Neural progenitor cell (in vitro differentiated cells): ENCODE measurements around the gene NAB2. TPM values are rescaled to one million over a fixed set of nuclear protein-coding genes. Genes with fewer than 3 reads are reported as not detected.

ENCODE experiments used
- DNase-seq: peaks from one replicate; pipeline ENCODE4 v3.0.0-alpha.2; 2016; ENCODE audit warnings: low spot score
- H2AFZ ChIP-seq: fragments of 200-600 bp; sonication (generic); replicated peaks from 2 replicates; pipeline ENCODE4 v1.6.1; 2016; ENCODE audit warnings: antibody characterized with exemption
- H3F3A ChIP-seq: fragments of 200-600 bp; sonication (generic); 2 replicates; pipeline ENCODE4 v1.6.1; 2016; ENCODE audit warnings: antibody characterized with exemption, low read depth
- H3K27ac ChIP-seq: fragments of 200-600 bp; sonication (generic); 2 replicates; pipeline ENCODE4 v1.5.1; 2016; ENCODE audit warnings: mild to moderate bottlenecking
- H3K27me3 ChIP-seq: fragments of 200-600 bp; sonication (generic); 2 replicates; pipeline ENCODE4 v1.6.1; 2016; ENCODE audit warnings: mild to moderate bottlenecking, moderate library complexity
- H3K36me3 ChIP-seq: fragments of 200-600 bp; sonication (generic); 2 replicates; pipeline ENCODE4 v1.5.1; 2016
- H3K4me1 ChIP-seq: fragments of 200-600 bp; sonication (generic); 2 replicates; pipeline ENCODE4 v1.6.1; 2016; ENCODE audit warnings: mixed run types
- H3K4me2 ChIP-seq: fragments of 200-600 bp; sonication (generic); 2 replicates; pipeline ENCODE4 v1.6.1; 2016
- H3K4me3 ChIP-seq: fragments of 200-600 bp; sonication (generic); 2 replicates; pipeline ENCODE4 v1.5.1; 2016
- H3K79me2 ChIP-seq: fragments of 200-600 bp; sonication (generic); 2 replicates; pipeline ENCODE4 v1.6.1; 2016; ENCODE audit warnings: low read depth
- H3K9ac ChIP-seq: fragments of 200-600 bp; sonication (generic); 2 replicates; pipeline ENCODE4 v1.6.1; 2016
- H3K9me3 ChIP-seq: fragments of 200-600 bp; sonication (generic); 2 replicates; pipeline ENCODE4 v1.5.1; 2016; ENCODE audit warnings: low read depth
- H4K20me1 ChIP-seq: fragments of 200-600 bp; sonication (generic); 2 replicates; pipeline ENCODE4 v1.6.1; 2016; ENCODE audit warnings: low read depth
- H3K27ac Mint-ChIP-seq: 3 replicates; pipeline ENCODE4 v1.8.0; 2021; ENCODE audit warnings: mixed read lengths
- H3K27me3 Mint-ChIP-seq: 2 replicates; pipeline ENCODE4 v1.8.0; 2022; ENCODE audit warnings: low read depth, mild to moderate bottlenecking, inconsistent platforms, moderate library complexity, mixed read lengths; ENCODE audit not compliant: insufficient read depth
- H3K36me3 Mint-ChIP-seq: 3 replicates; pipeline ENCODE4 v1.8.0; 2021; ENCODE audit warnings: mixed read lengths
- H3K4me1 Mint-ChIP-seq: 3 replicates; pipeline ENCODE4 v1.8.0; 2021; ENCODE audit warnings: mixed read lengths
- H3K4me3 Mint-ChIP-seq: 3 replicates; pipeline ENCODE4 v1.8.0; 2021; ENCODE audit warnings: mild to moderate bottlenecking, moderate library complexity, mixed read lengths
- H3K9me3 Mint-ChIP-seq: 3 replicates; pipeline ENCODE4 v1.8.0; 2020; ENCODE audit warnings: mixed read lengths
- CTCF ChIP-seq: fragments of 200-600 bp; sonication (generic); IDR thresholded peaks from 2 replicates; pipeline ENCODE4 v1.5.1; 2017; ENCODE audit warnings: antibody characterized with exemption, mild to moderate bottlenecking
- EZH2 ChIP-seq: fragments of 200-600 bp; sonication (generic); IDR thresholded peaks from 2 replicates; pipeline ENCODE4 v1.6.1; 2017; ENCODE audit warnings: antibody characterized with exemption, mild to moderate bottlenecking, moderate library complexity
- EZH2phosphoT487 ChIP-seq: fragments of 200-600 bp; sonication (generic); IDR thresholded peaks from 2 replicates; pipeline ENCODE4 v1.6.1; 2017; ENCODE audit warnings: antibody characterized with exemption
- total RNA-seq: library from RNA; depleted of rRNA; stranded (reverse); fragments of >200 nt; gene quantifications from 2 replicates; pipeline ENCODE4 v1.2.3, GENCODE V29; 2015; ENCODE audit warnings: low replicate concordance

Gene NAB2
- total RNA-seq, 1 donor from 2014 or later = 19.8 TPM

- peaks cover 23% of the 10 kb centered on the region for H3K27me3 Mint-ChIP-seq
- H3K9me3 Mint-ChIP-seq = peaks cover 2% of the 10 kb centered on the region
Measured at GRCh38 chr12:57042695-57043094, 46.2 kb upstream of the NAB2 start.

GRCh38 chr12:57044468-57044867, 44.4 kb upstream of the NAB2 start:
- peaks cover 3% of the 10 kb centered on the region for H3F3A ChIP-seq
- no peaks in the 10 kb centered on the region for H3K79me2 ChIP-seq
- H3K36me3 ChIP-seq = no peaks in the 10 kb centered on the region
- H3K4me1 ChIP-seq = peaks cover 4% of the 10 kb centered on the region
- H2AFZ ChIP-seq = no peak overlapping the region
- no peak for TF ChIP-seq EZH2phosphoT487
- no peak for TF ChIP-seq EZH2
- Mint-ChIP-seq H3K27ac (no peak overlapping the region), H3K36me3 (no peaks in the 10 kb centered on the region), H3K27me3 (peaks cover 19% of the 10 kb centered on the region), H3K4me3 (no peak overlapping the region), H3K4me1 (no peaks in the 10 kb centered on the region), H3K9me3 (no peaks in the 10 kb centered on the region)
- H3K27ac ChIP-seq = no peak overlapping the region
- no peaks in the 10 kb centered on the region for H3K9me3 ChIP-seq
- H3K27me3 ChIP-seq = no peaks in the 10 kb centered on the region
- no peak overlapping the region for H3K4me3 ChIP-seq
- H3K4me2 ChIP-seq = no peak overlapping the region
- DNase-seq = no peak
- H3K9ac ChIP-seq = no peak overlapping the region
- no peaks in the 10 kb centered on the region for H4K20me1 ChIP-seq

More at GRCh38 chr12:57042695-57043094, 46.2 kb upstream of the NAB2 start:
- H3F3A ChIP-seq = peaks cover 3% of the 10 kb centered on the region
- no peak overlapping the region for H3K27ac ChIP-seq
- H3K4me3 ChIP-seq = no peak overlapping the region
- no peaks in the 10 kb centered on the region for H3K9me3 ChIP-seq
- no peak overlapping the region for H3K4me3 Mint-ChIP-seq
- H2AFZ ChIP-seq = no peak overlapping the region
- peaks cover 4% of the 10 kb centered on the region for H3K4me1 ChIP-seq
- no peaks in the 10 kb centered on the region for H3K36me3 Mint-ChIP-seq
- H4K20me1 ChIP-seq = no peaks in the 10 kb centered on the region
- H3K36me3 ChIP-seq = no peaks in the 10 kb centered on the region
- no peaks in the 10 kb centered on the region for H3K4me1 Mint-ChIP-seq
- H3K79me2 ChIP-seq = no peaks in the 10 kb centered on the region
- no peaks in the 10 kb centered on the region for H3K27me3 ChIP-seq
- DNase-seq = no peak
- no peak for TF ChIP-seq EZH2phosphoT487
- no peak for TF ChIP-seq CTCF
- no peak for TF ChIP-seq EZH2
- no peak overlapping the region for H3K27ac Mint-ChIP-seq
- no peak overlapping the region for H3K9ac ChIP-seq
- no peak overlapping the region for H3K4me2 ChIP-seq

GRCh38 chr12:57044889-57045288, 44.0 kb upstream of the NAB2 start:
- Mint-ChIP-seq H3K36me3 (no peaks in the 10 kb centered on the region), H3K27me3 (peaks cover 19% of the 10 kb centered on the region), H3K27ac (no peak overlapping the region), H3K4me1 (no peaks in the 10 kb centered on the region), H3K9me3 (no peaks in the 10 kb centered on the region), H3K4me3 (no peak overlapping the region)
- no peak overlapping the region for H3K4me2 ChIP-seq
- no peaks in the 10 kb centered on the region for H4K20me1 ChIP-seq
- TF ChIP-seq CTCF (no peak), EZH2 (no peak), EZH2phosphoT487 (no peak)
- H3K36me3 ChIP-seq = no peaks in the 10 kb centered on the region
- H3K4me1 ChIP-seq = peaks cover 4% of the 10 kb centered on the region
- peaks cover 3% of the 10 kb centered on the region for H3F3A ChIP-seq
- H3K9me3 ChIP-seq = no peaks in the 10 kb centered on the region
- H3K27ac ChIP-seq = no peak overlapping the region
- H3K4me3 ChIP-seq = no peak overlapping the region
- DNase-seq = no peak
- no peak overlapping the region for H2AFZ ChIP-seq
- H3K9ac ChIP-seq = no peak overlapping the region
- H3K79me2 ChIP-seq = no peaks in the 10 kb centered on the region
- H3K27me3 ChIP-seq = no peaks in the 10 kb centered on the region

- Histone ChIP-seq H4K20me1 (no peaks in the 10 kb centered on the region), H3F3A (peaks cover 1% of the 10 kb centered on the region), H2AFZ (no peak overlapping the region), H3K27me3 (no peaks in the 10 kb centered on the region), H3K4me3 (no peak overlapping the region), H3K27ac (no peak overlapping the region), H3K36me3 (no peaks in the 10 kb centered on the region), H3K9me3 (no peaks in the 10 kb centered on the region), H3K79me2 (no peaks in the 10 kb centered on the region), H3K9ac (no peak overlapping the region), H3K4me2 (no peak overlapping the region), H3K4me1 (no peaks in the 10 kb centered on the region)
- Mint-ChIP-seq H3K36me3 (no peaks in the 10 kb centered on the region), H3K27ac (no peak overlapping the region), H3K27me3 (peaks cover 19% of the 10 kb centered on the region), H3K9me3 (no peaks in the 10 kb centered on the region), H3K4me1 (no peaks in the 10 kb centered on the region), H3K4me3 (no peak overlapping the region)
- no peak for DNase-seq
- TF ChIP-seq EZH2phosphoT487 (no peak), CTCF (no peak), EZH2 (no peak)
Measured at GRCh38 chr12:57046086-57046791, 42.7 kb upstream of the NAB2 start.
